GM21737 (cell line): ENCODE measurements around the gene DYNC2I2.

Experiments used
- ATAC-seq: cut with Tn5 transposase; IDR thresholded peaks from one replicate; pipeline ENCODE4 v1.9.1; 2021; ENCODE audit warnings: mild to moderate bottlenecking, moderate library complexity; ENCODE audit not compliant: unreplicated experiment

DYNC2I2 gene

GRCh38 chr9:128636556-128637530, 19.8 kb downstream of the DYNC2I2 start:
- no peak for ATAC-seq

GRCh38 chr9:128636024-128636390, 20.6 kb downstream of the DYNC2I2 start:
- no peak for ATAC-seq

- no peak for ATAC-seq
Observed at GRCh38 chr9:128635266-128636023, 21.2 kb downstream of the DYNC2I2 start.

- ATAC-seq: no peak
Observed at GRCh38 chr9:128634651-128635262, 21.9 kb downstream of the DYNC2I2 start.

- no peak for ATAC-seq
Observed at GRCh38 chr9:128634111-128634510, 22.5 kb downstream of the DYNC2I2 start.

GRCh38 chr9:128633601-128634000, 23.0 kb downstream of the DYNC2I2 start:
- no peak for ATAC-seq

- ATAC-seq: no peak
Observed at GRCh38 chr9:128633057-128633456, 23.6 kb downstream of the DYNC2I2 start.

GRCh38 chr9:128632486-128632885, 24.2 kb downstream of the DYNC2I2 start:
- ATAC-seq: no peak

GRCh38 chr9:128632066-128632465, 24.6 kb downstream of the DYNC2I2 start:
- ATAC-seq: no peak

GRCh38 chr9:128631636-128632035, 25.0 kb downstream of the DYNC2I2 start:
- no peak for ATAC-seq

- no peak for ATAC-seq
Observed at GRCh38 chr9:128629852-128630545, 26.6 kb downstream of the DYNC2I2 start.

GRCh38 chr9:128629136-128629535, 27.5 kb downstream of the DYNC2I2 start:
- no peak for ATAC-seq

GRCh38 chr9:128628471-128629048, 28.1 kb downstream of the DYNC2I2 start:
- ATAC-seq: no peak

- ATAC-seq: no peak
Observed at GRCh38 chr9:128627906-128628305, 28.7 kb downstream of the DYNC2I2 start.

- ATAC-seq: no peak
Observed at GRCh38 chr9:128627127-128627715, 29.4 kb downstream of the DYNC2I2 start.

GRCh38 chr9:128626181-128626580, 30.5 kb downstream of the DYNC2I2 start:
- no peak for ATAC-seq

- ATAC-seq: no peak
Observed at GRCh38 chr9:128625391-128626146, 31.1 kb downstream of the DYNC2I2 start.

- ATAC-seq: no peak
Observed at GRCh38 chr9:128624566-128624965, 32.1 kb downstream of the DYNC2I2 start.

GRCh38 chr9:128621730-128622455, 34.8 kb downstream of the DYNC2I2 start:
- ATAC-seq: no peak
